GM12878 (cell line): ENCODE data around the gene C1orf52. TPM values are rescaled to one million over a fixed set of nuclear protein-coding genes. Genes with fewer than 3 reads are reported as not detected.

ENCODE experiments used
- ATAC-seq: fragments of 200-7000 bp; cut with Tn5 transposase; 3 replicates; pipeline ENCODE4 v1.9.1; 2020; ENCODE audit warnings: mild to moderate bottlenecking, moderate library complexity
- BruUV-seq: library from RNA; stranded (reverse); fragments of 400-500 nt; replicated peaks from 2 replicates; lab custom pipeline; 2021; lab: Mats Ljungman, UMichigan
- CTCF ChIA-PET: fragments of 300-600 bp; sonication (Branson Sonifier 250); formaldehyde crosslinking; extraction: SDS; loops from one replicate; lab custom pipeline; 2021; ENCODE audit warnings: inconsistent platforms; lab: Yijun Ruan, JAX
- POLR2A ChIA-PET: fragments of 350-600 bp; formaldehyde crosslinking; extraction: SDS; loops from one replicate; lab custom pipeline; 2021; ENCODE audit warnings: inconsistent platforms; lab: Charles Lee
- RAD21 ChIA-PET: fragments of 300-600 bp; sonication (Branson Sonifier 250); formaldehyde crosslinking; loops from one replicate; lab custom pipeline; 2023; ENCODE audit warnings: antibody characterized with exemption; ENCODE audit not compliant: unreplicated experiment; lab: Charles Lee
- SMC1A ChIA-PET: fragments of 300-600 bp; sonication (Branson Sonifier 250); formaldehyde crosslinking; loops from one replicate; lab custom pipeline; 2023; ENCODE audit not compliant: unreplicated experiment, uncharacterized antibody; lab: Charles Lee
- DNase-seq: peaks from one replicate; pipeline ENCODE4 v3.0.0-alpha.2; 2011; ENCODE audit warnings: low read depth, low spot score
- FAIRE-seq: peaks from 3 replicates; lab custom pipeline; 2011; peaks lifted over from hg19 to GRCh38; lab: Jason Lieb, UNC
- H2AFZ ChIP-seq: 2 replicates; pipeline ENCODE4 v1.6.0; 2011; ENCODE audit warnings: low read depth, low read length, control low read depth; ENCODE audit not compliant: control insufficient read depth
- H3K27ac ChIP-seq: 2 replicates; pipeline ENCODE4 v1.5.1; 2011; ENCODE audit warnings: control low read depth; ENCODE audit not compliant: control insufficient read depth, insufficient read depth
- H3K27me3 ChIP-seq, 2 experiments: replicated peaks in 1 of 2; 2 replicates each; pipeline versions ENCODE4 v1.6.0 to v1.6.1; 2011; ENCODE audit warnings: low read length in 1 of 2; ENCODE audit not compliant: control insufficient read depth in 2 of 2, insufficient read depth in 2 of 2
- H3K36me3 ChIP-seq, 2 experiments: 2 replicates each; pipeline ENCODE4 v1.5.1; 2011; ENCODE audit warnings: low read length in 1 of 2; ENCODE audit not compliant: control insufficient read depth in 2 of 2, insufficient read depth in 2 of 2
- H3K4me1 ChIP-seq: 2 replicates; pipeline ENCODE4 v1.6.1; 2011; ENCODE audit warnings: mild to moderate bottlenecking, low read length, moderate library complexity, mixed read lengths; ENCODE audit not compliant: control insufficient read depth, insufficient read depth
- H3K4me2 ChIP-seq: 2 replicates; pipeline ENCODE4 v1.6.0; 2011; ENCODE audit warnings: control low read depth; ENCODE audit not compliant: control insufficient read depth, insufficient read depth
- H3K4me3 ChIP-seq: fragments of 200-600 bp; sonication (generic); 2 replicates; pipeline ENCODE4 v1.5.1; 2016
- H3K79me2 ChIP-seq: 2 replicates; pipeline ENCODE4 v1.6.0; 2011; ENCODE audit warnings: low read length; ENCODE audit not compliant: control insufficient read depth, insufficient read depth
- H3K9ac ChIP-seq: 2 replicates; pipeline ENCODE4 v1.8.0; 2011; ENCODE audit warnings: low read length, control low read depth, mixed read lengths; ENCODE audit not compliant: control insufficient read depth, insufficient read depth
- H3K9me3 ChIP-seq: replicated peaks from 3 replicates; pipeline ENCODE4 v1.5.1; 2011; ENCODE audit warnings: mild to moderate bottlenecking, low read length; ENCODE audit not compliant: control insufficient read depth, insufficient read depth
- H4K20me1 ChIP-seq: 2 replicates; pipeline ENCODE4 v1.6.0; 2011; ENCODE audit not compliant: control insufficient read depth, insufficient read depth
- ATF7 ChIP-seq: fragments of 450-650 bp; IDR thresholded peaks from 2 replicates; pipeline ENCODE4 v1.6.1; 2016; ENCODE audit warnings: low read depth, mild to moderate bottlenecking
- CTCF ChIP-seq, 3 experiments: IDR thresholded peaks in 2 of 3; conservative IDR thresholded peaks in 1 of 3; 2 replicates each; pipeline ENCODE4 v1.5.1; 2011; ENCODE audit warnings: low read depth in 3 of 3, low read length in 3 of 3, mild to moderate bottlenecking in 3 of 3, control low read depth in 2 of 3, moderate library complexity in 2 of 3, inconsistent platforms in 1 of 3, mixed read lengths in 1 of 3; ENCODE audit not compliant: control insufficient read depth in 2 of 3, insufficient read depth in 1 of 3; ENCODE audit errors: extremely low read depth in 1 of 3
- E2F8 ChIP-seq: fragments of 450-650 bp; IDR thresholded peaks from 2 replicates; pipeline ENCODE4 v1.6.1; 2018; ENCODE audit warnings: mild to moderate bottlenecking, low read depth, moderate library complexity; ENCODE audit not compliant: partially characterized antibody
- IRF5 ChIP-seq: fragments of 450-650 bp; IDR thresholded peaks from 2 replicates; pipeline ENCODE4 v1.6.1; 2017; ENCODE audit warnings: borderline replicate concordance
- NBN ChIP-seq: fragments of 450-650 bp; IDR thresholded peaks from 2 replicates; pipeline ENCODE4 v1.6.1; 2016
- NFXL1 ChIP-seq: fragments of 450-650 bp; IDR thresholded peaks from 2 replicates; pipeline ENCODE4 v1.6.1; 2017; ENCODE audit warnings: antibody characterized with exemption, mild to moderate bottlenecking, borderline replicate concordance
- POLR2AphosphoS5 ChIP-seq: IDR thresholded peaks from 2 replicates; pipeline ENCODE4 v1.6.1; 2011; ENCODE audit warnings: mild to moderate bottlenecking, low read length, inconsistent platforms
- RFX5 ChIP-seq: IDR thresholded peaks from 2 replicates; pipeline ENCODE4 v1.6.1; 2011; ENCODE audit warnings: low read depth, low read length, improper control_type of control experiment
- RUNX3 ChIP-seq: IDR thresholded peaks from 2 replicates; pipeline ENCODE4 v1.6.1; 2012; ENCODE audit warnings: low read length, inconsistent platforms
- SMARCA5 ChIP-seq: fragments of 450-650 bp; IDR thresholded peaks from 2 replicates; pipeline ENCODE4 v1.6.1; 2017; ENCODE audit warnings: mild to moderate bottlenecking
- TAF1 ChIP-seq: IDR thresholded peaks from 2 replicates; pipeline ENCODE4 v1.6.1; 2011; ENCODE audit warnings: mild to moderate bottlenecking, low read depth, low read length, borderline replicate concordance
- TARDBP ChIP-seq: IDR thresholded peaks from 2 replicates; pipeline ENCODE4 v1.6.1; 2016; ENCODE audit warnings: borderline replicate concordance
- ZNF217 ChIP-seq: fragments of 450-650 bp; IDR thresholded peaks from 2 replicates; pipeline ENCODE4 v1.6.1; 2017; ENCODE audit warnings: antibody characterized with exemption, mild to moderate bottlenecking
- WGBS: methylation state at CpG from one replicate; pipeline ENCODE4 v1.1.6; 2016; ENCODE audit warnings: low lambda C conversion rate; ENCODE audit not compliant: insufficient replicate concordance, insufficient coverage; ENCODE audit errors: missing lambda C conversion rate; 5-methylcytosine and 5-hydroxymethylcytosine counted together
- in situ Hi-C: fragments of 300-500 bp; cut with MboI; formaldehyde crosslinking; loops from 9 replicates; pipeline ENCODE4 v1.14.3; 2018; ENCODE audit warnings: mixed read lengths
- intact Hi-C: fragments of 100-400 bp; cut with micrococcal nuclease; formaldehyde crosslinking; loops from one replicate; pipeline ENCODE4 v1.14.2; 2022; ENCODE audit not compliant: unreplicated experiment
- polyA plus RNA-seq, 11 experiments: library from polyadenylated mRNA; depleted of rRNA in 4 of 11; unstranded in 6 of 11; stranded (reverse) in 5 of 11; fragments of >200 nt; fragmentation: Nextera tagmentation in 4 of 11; fragmentation: Illumina TruSeq in 1 of 11; extraction: Ambion mirVana in 4 of 11; extraction: Trizol in 1 of 11; gene quantifications; 1 replicate in 1 of 11; 2 replicates in 10 of 11; pipeline versions ENCODE4 v1.2.1 to v1.2.3, GENCODE V29; 2011 to 2016; ENCODE audit warnings: inconsistent platforms in 2 of 11, missing spikeins in 2 of 11, low read depth in 1 of 11
- total RNA-seq, 4 experiments: library from RNA; depleted of rRNA in 3 of 4; stranded (reverse); fragments of >200 nt in 3 of 4; fragmentation: Illumina TruSeq in 1 of 4; extraction: Trizol in 1 of 4; gene quantifications; 2 replicates each; pipeline versions ENCODE4 v1.2.1 to v1.2.3, GENCODE V29; 2013 to 2021

Gene C1orf52
- total and polyA plus RNA-seq, 10 of the 15 experiments (the other 5 are each of a cell fraction or from before 2014, with no cell fraction given) = 9.4 to 39.5 (median 17.6) TPM

- ChIA-PET RAD21 (no interaction called here), SMC1A (interaction anchor here (0.6 kb wide), 1 partner anchor 193 kb away, joined by 3 read pairs; no protein-coding TSS in a partner anchor), POLR2A (no interaction called here), CTCF (no interaction called here)
- Histone ChIP-seq H3K27me3 (peaks cover 0 to 3% of the 10 kb centered on the region in 2 experiments; a peak in 3 of 4 replicates), H3K27ac (no peak overlapping the region), H3K4me2 (no peak overlapping the region), H3K9me3 (no peaks in the 10 kb centered on the region), H3K79me2 (peaks cover 4% of the 10 kb centered on the region), H3K36me3 (no peaks in the 10 kb centered on the region), H3K9ac (no peak overlapping the region), H3K4me3 (no peak overlapping the region), H4K20me1 (no peaks in the 10 kb centered on the region; the same call in 1 of the 2 replicates), H2AFZ (no peak overlapping the region), H3K4me1 (no peaks in the 10 kb centered on the region)
- no TSS peak for BruUV-seq
- no peak for ATAC-seq
- no peak for DNase-seq
- intact Hi-C loops = loop anchor here (5.0 kb wide), 1 partner anchor 49 kb away; no protein-coding TSS in a partner anchor
- no peak for FAIRE-seq
- TF ChIP-seq TAF1 = no peak
- no peak for TF ChIP-seq ZNF217
- TF ChIP-seq POLR2AphosphoS5 = no peak
- TF ChIP-seq SMARCA5 = no peak
- TF ChIP-seq RFX5 = no peak
- TF ChIP-seq ATF7 = no peak
- TF ChIP-seq TARDBP = no peak
- TF ChIP-seq CTCF (IDR thresholded peaks at IDR 0.05 in 2 of 3, conservative IDR thresholded peaks at IDR 0.05 in 1 of 3; ENCODE audit: control insufficient read depth in 2 of 3, extremely low read depth in 1 of 3, insufficient read depth in 1 of 3, low read depth in 3 of 3, low read length in 3 of 3) = no peak
- TF ChIP-seq NBN = no peak
- TF ChIP-seq E2F8 = no peak
- TF ChIP-seq NFXL1 = no peak
- TF ChIP-seq RUNX3 = no peak
- TF ChIP-seq IRF5 = no peak
- in situ Hi-C loops = no loop called here
- WGBS = 87% methylated on average over 2 of the region's 2 CpGs
These were observed 55.8 kb downstream of the C1orf52 start for GRCh38 chr1:85203573-85204171.
